B cell (primary cell): ENCODE results near the gene TRPC4AP. TPM values are rescaled to one million over a fixed set of nuclear protein-coding genes. Genes with fewer than 3 reads are reported as not detected.

Source experiments
- ATAC-seq: fragments of 200-7000 bp; cut with Tn5 transposase; one replicate; pipeline ENCODE4 v1.10.0; 2021; ENCODE audit warnings: low read depth, mild to moderate bottlenecking, moderate number of reproducible peaks, moderate library complexity
- CTCF ChIA-PET: fragments of 350-600 bp; sonication (Branson Sonifier 250); formaldehyde crosslinking; loops from one replicate; lab custom pipeline; 2021; ENCODE audit warnings: antibody characterized with exemption, inconsistent platforms; lab: Charles Lee
- POLR2A ChIA-PET: fragments of 350-600 bp; sonication (Branson Sonifier 250); formaldehyde crosslinking; loops from one replicate; lab custom pipeline; 2021; ENCODE audit warnings: antibody characterized with exemption; lab: Charles Lee
- DNase-seq: peaks from one replicate; pipeline ENCODE4 v3.0.0; 2013
- H2AFZ ChIP-seq: 2 replicates; pipeline ENCODE4 v1.6.1; 2012; ENCODE audit warnings: mild to moderate bottlenecking, low read depth, low read length; ENCODE audit not compliant: insufficient read depth, poor library complexity, severe bottlenecking
- H3K27ac ChIP-seq, 2 donors: 1 replicate in 1 of 2; 2 replicates in 1 of 2; pipeline ENCODE4 v1.5.1; 2012 to 2013; ENCODE audit warnings: low read length in 2 of 2, mild to moderate bottlenecking in 2 of 2, moderate library complexity in 1 of 2
- H3K27me3 ChIP-seq, 4 experiments: fragments of 200-600 bp in 1 of 4; sonication (generic) in 1 of 4; replicated peaks in 1 of 4; 1 replicate in 2 of 4; 2 replicates in 2 of 4; pipeline versions ENCODE4 v1.6.1 to v1.7.0; 2013 to 2016; ENCODE audit warnings: low read length in 3 of 4, mild to moderate bottlenecking in 2 of 4, mixed read lengths in 1 of 4, moderate library complexity in 1 of 4; ENCODE audit not compliant: insufficient read depth in 4 of 4, control insufficient read depth in 3 of 4; ENCODE audit errors: control extremely low read depth in 1 of 4
- H3K36me3 ChIP-seq, 2 experiments: replicated peaks in 1 of 2; 1 replicate in 1 of 2; 2 replicates in 1 of 2; pipeline versions ENCODE4 v1.6.1 to v1.7.1; 2013; ENCODE audit warnings: low read length in 1 of 2; ENCODE audit not compliant: insufficient read depth in 2 of 2, control insufficient read depth in 1 of 2; ENCODE audit errors: control extremely low read depth in 1 of 2, extremely low read depth in 1 of 2
- H3K4me1 ChIP-seq, 2 donors: fragments of 200-600 bp in 1 of 2; sonication (generic) in 1 of 2; 1 replicate in 1 of 2; 2 replicates in 1 of 2; pipeline versions ENCODE4 v1.5.1 to v1.6.1; 2013 to 2017; ENCODE audit warnings: low read length in 2 of 2; ENCODE audit not compliant: control insufficient read depth in 2 of 2, insufficient read depth in 2 of 2
- H3K4me2 ChIP-seq: replicated peaks from 2 replicates; pipeline ENCODE3; 2012; ENCODE audit warnings: mild to moderate bottlenecking, low read depth, low read length; ENCODE audit not compliant: poor library complexity, severe bottlenecking
- H3K4me3 ChIP-seq, 5 experiments: fragments of 200-600 bp in 1 of 5; sonication (generic) in 1 of 5; 1 replicate in 3 of 5; 2 replicates in 2 of 5; pipeline versions ENCODE4 v1.5.1 to v1.7.0; 2011 to 2016; ENCODE audit warnings: low read length in 4 of 5, mild to moderate bottlenecking in 4 of 5, low read depth in 2 of 5, control low read depth in 1 of 5, moderate library complexity in 1 of 5; ENCODE audit not compliant: insufficient read depth in 1 of 5; ENCODE audit errors: control extremely low read depth in 1 of 5, extremely low read depth in 1 of 5
- H3K79me2 ChIP-seq: fragments of 200-600 bp; sonication (generic); one replicate; pipeline ENCODE4 v1.6.0; 2016; ENCODE audit warnings: low read length; ENCODE audit not compliant: control insufficient read depth, insufficient read depth
- H3K9ac ChIP-seq: fragments of 200-600 bp; sonication (generic); 2 replicates; pipeline ENCODE4 v1.6.1; 2017; ENCODE audit warnings: mild to moderate bottlenecking, low read length, moderate library complexity
- H3K9me3 ChIP-seq, 3 donors: one replicate each; pipeline versions ENCODE4 v1.6.1 to v1.7.1; 2013; ENCODE audit warnings: low read length in 2 of 3; ENCODE audit not compliant: control insufficient read depth in 2 of 3, insufficient read depth in 1 of 3; ENCODE audit errors: control extremely low read depth in 1 of 3
- H4K20me1 ChIP-seq: 2 replicates; pipeline ENCODE4 v1.6.0; 2012; ENCODE audit warnings: mild to moderate bottlenecking, low read length; ENCODE audit not compliant: insufficient read depth, control insufficient read depth, poor library complexity, severe bottlenecking
- H3K27ac Mint-ChIP-seq: one replicate; pipeline ENCODE4 v1.8.0; 2021; ENCODE audit warnings: mixed read lengths
- H3K27me3 Mint-ChIP-seq: one replicate; pipeline ENCODE4 v1.8.0; 2021; ENCODE audit warnings: mixed read lengths
- H3K4me1 Mint-ChIP-seq: one replicate; pipeline ENCODE4 v1.8.0; 2021; ENCODE audit warnings: mixed read lengths
- H3K4me3 Mint-ChIP-seq: one replicate; pipeline ENCODE4 v1.8.0; 2021; ENCODE audit warnings: mixed read lengths
- H3K9me3 Mint-ChIP-seq: one replicate; pipeline ENCODE4 v1.8.0; 2022; ENCODE audit warnings: mixed read lengths; ENCODE audit not compliant: insufficient read depth
- EZH2 ChIP-seq: IDR thresholded peaks from 2 replicates; pipeline ENCODE4 v1.6.1; 2012; ENCODE audit warnings: borderline replicate concordance, low read depth, mild to moderate bottlenecking, moderate library complexity, low read length; ENCODE audit not compliant: insufficient read depth, poor library complexity, severe bottlenecking
- WGBS: methylation state at CpG from one replicate; pipeline ENCODE4 v1.1.5; 2013; ENCODE audit warnings: missing lambda C conversion rate; ENCODE audit not compliant: insufficient coverage; 5-methylcytosine and 5-hydroxymethylcytosine counted together
- intact Hi-C: fragments of 100-400 bp; cut with micrococcal nuclease; formaldehyde crosslinking; loops from one replicate; pipeline ENCODE4 v1.10.0; 2022
- polyA plus RNA-seq: library from polyadenylated mRNA; depleted of rRNA; stranded (reverse); fragments of >200 nt; gene quantifications from 2 replicates; pipeline ENCODE4 v1.2.3, GENCODE V29; 2012
- total RNA-seq, 2 donors: library from RNA; stranded (reverse); fragments of 120-200 nt in 1 of 2; gene quantifications; 1 replicate in 1 of 2; 2 replicates in 1 of 2; pipeline versions ENCODE4 v1.2.3 to v1.2.4, GENCODE V29; 2013 to 2022
- TF ChIP-seq, protein P1 (sequence below): fragments of 200-600 bp; IDR thresholded peaks from one replicate; pipeline ENCODE4 v1.8.0; 2022; ENCODE audit warnings: antibody characterized with exemption, mild to moderate bottlenecking

The TRPC4AP gene
- total and polyA plus RNA-seq, 2 donors (not counting 1 experiment from before 2014, with no cell fraction given), result 62.5 to 73.2 TPM

DNA sequence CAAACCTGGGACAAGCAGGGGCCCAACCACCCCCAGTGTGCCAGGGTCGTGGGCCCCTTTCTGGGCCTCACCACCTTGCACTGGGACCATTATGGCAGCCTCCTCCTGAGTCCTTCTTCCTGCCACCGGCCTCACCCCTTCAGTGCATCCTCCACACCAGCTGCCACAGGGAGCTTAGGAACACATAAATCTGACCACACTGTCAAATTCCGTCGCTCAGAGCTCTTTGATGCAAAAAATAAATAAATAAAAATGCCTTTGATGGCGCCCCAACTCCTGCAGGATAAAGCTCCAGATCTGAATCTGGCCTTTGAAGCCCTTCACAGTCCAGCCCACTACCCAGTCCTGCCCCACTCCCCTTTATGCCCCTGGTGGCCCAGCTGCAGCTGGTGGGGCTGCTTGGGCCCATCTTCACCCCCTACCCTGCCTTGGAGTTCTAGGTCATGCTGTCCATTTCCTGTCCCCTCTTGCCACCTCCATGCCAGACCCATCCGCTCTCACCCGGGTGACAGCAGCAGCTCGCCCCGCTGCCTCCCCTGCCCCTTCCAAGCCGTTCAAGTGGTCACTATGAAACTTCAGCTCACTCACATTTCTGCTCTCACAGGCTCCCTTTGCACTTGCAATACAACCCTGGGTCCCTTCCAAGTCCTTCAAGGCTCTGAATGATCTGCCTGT, 120.9 kb downstream of the TRPC4AP start:
- no peak for TF ChIP-seq EZH2
- TF ChIP-seq, protein P1, sequence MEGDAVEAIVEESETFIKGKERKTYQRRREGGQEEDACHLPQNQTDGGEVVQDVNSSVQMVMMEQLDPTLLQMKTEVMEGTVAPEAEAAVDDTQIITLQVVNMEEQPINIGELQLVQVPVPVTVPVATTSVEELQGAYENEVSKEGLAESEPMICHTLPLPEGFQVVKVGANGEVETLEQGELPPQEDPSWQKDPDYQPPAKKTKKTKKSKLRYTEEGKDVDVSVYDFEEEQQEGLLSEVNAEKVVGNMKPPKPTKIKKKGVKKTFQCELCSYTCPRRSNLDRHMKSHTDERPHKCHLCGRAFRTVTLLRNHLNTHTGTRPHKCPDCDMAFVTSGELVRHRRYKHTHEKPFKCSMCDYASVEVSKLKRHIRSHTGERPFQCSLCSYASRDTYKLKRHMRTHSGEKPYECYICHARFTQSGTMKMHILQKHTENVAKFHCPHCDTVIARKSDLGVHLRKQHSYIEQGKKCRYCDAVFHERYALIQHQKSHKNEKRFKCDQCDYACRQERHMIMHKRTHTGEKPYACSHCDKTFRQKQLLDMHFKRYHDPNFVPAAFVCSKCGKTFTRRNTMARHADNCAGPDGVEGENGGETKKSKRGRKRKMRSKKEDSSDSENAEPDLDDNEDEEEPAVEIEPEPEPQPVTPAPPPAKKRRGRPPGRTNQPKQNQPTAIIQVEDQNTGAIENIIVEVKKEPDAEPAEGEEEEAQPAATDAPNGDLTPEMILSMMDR, result no peak
- WGBS, result 85% methylated on average over 7 of the region's 10 CpGs
- Histone ChIP-seq H3K27ac (no peak overlapping the region), H2AFZ (no peak overlapping the region), H4K20me1 (no peaks in the 10 kb centered on the region), H3K9me3 (no peaks in the 10 kb centered on the region), H3K79me2 (no peaks in the 10 kb centered on the region), H3K4me3 (no peak overlapping the region), H3K36me3 (no peaks in the 10 kb centered on the region), H3K4me1 (no peaks in the 10 kb centered on the region), H3K4me2 (no peak overlapping the region), H3K9ac (no peak overlapping the region), H3K27me3 (no peaks in the 10 kb centered on the region)
- ATAC-seq (no peak), DNase-seq (no peak)
- intact Hi-C loops, result no loop called here
- POLR2A ChIA-PET, result no interaction called here
- CTCF ChIA-PET, result no interaction called here
- H3K4me3 Mint-ChIP-seq, result no peak overlapping the region
- H3K27ac Mint-ChIP-seq, result no peak overlapping the region
- H3K9me3 Mint-ChIP-seq, result no peaks in the 10 kb centered on the region
- H3K4me1 Mint-ChIP-seq, result no peaks in the 10 kb centered on the region
- H3K27me3 Mint-ChIP-seq, result no peaks in the 10 kb centered on the region

DNA sequence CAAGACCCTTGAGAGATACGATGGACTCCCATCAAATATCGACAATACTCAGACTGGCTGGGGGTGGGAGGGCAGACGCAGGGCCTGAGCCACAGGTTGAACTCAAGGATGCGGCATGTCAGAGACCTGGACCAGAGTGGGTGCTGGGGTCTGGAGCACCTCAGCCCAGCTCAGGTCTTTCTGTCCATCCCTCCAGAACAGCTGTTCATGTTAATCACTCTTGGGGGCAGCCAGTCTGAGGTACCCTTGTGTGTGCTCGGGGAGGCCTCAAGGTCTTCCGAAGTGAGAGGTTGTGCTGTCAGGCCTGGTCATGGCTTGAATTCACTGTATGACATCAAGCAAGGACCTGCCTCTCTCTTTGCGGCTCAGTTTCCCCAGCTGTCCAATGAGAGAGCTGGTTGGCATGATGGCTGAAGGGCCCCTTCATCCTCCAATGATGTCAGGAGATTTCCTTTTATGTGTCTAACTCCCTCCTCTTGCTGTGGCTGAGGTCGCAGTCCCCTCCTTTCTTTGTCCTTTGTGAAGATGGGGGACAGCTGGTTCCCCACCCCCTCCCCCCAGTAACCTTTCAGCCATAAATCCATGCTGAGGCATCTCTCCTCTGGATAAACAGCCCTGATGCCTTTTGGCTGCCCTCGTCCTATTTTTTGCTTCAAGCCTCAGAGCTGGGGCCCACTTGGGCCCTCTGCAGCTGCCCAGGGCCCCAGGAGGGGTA, 121.6 kb downstream of the TRPC4AP start:
- ChIA-PET POLR2A (no interaction called here), CTCF (no interaction called here)
- Mint-ChIP-seq H3K27ac (no peak overlapping the region), H3K9me3 (no peaks in the 10 kb centered on the region), H3K4me1 (no peaks in the 10 kb centered on the region), H3K27me3 (no peaks in the 10 kb centered on the region), H3K4me3 (no peak overlapping the region)
- TF ChIP-seq, protein P1, result no peak
- TF ChIP-seq EZH2, result no peak
- H3K4me3 ChIP-seq, result no peak overlapping the region
- no peak overlapping the region for H3K9ac ChIP-seq
- ATAC-seq (no peak), DNase-seq (no peak)
- no peak overlapping the region for H3K27ac ChIP-seq
- H3K79me2 ChIP-seq, result no peaks in the 10 kb centered on the region
- no peak overlapping the region for H3K4me2 ChIP-seq
- no peaks in the 10 kb centered on the region for H3K36me3 ChIP-seq
- WGBS, result 96% methylated on average over 7 of the region's 9 CpGs
- intact Hi-C loops, result no loop called here
- H4K20me1 ChIP-seq, result no peaks in the 10 kb centered on the region
- H2AFZ ChIP-seq, result no peak overlapping the region
- H3K4me1 ChIP-seq, result no peaks in the 10 kb centered on the region
- no peaks in the 10 kb centered on the region for H3K27me3 ChIP-seq
- H3K9me3 ChIP-seq, result no peaks in the 10 kb centered on the region
